ENCODE data around the gene XPO6.

DNA sequence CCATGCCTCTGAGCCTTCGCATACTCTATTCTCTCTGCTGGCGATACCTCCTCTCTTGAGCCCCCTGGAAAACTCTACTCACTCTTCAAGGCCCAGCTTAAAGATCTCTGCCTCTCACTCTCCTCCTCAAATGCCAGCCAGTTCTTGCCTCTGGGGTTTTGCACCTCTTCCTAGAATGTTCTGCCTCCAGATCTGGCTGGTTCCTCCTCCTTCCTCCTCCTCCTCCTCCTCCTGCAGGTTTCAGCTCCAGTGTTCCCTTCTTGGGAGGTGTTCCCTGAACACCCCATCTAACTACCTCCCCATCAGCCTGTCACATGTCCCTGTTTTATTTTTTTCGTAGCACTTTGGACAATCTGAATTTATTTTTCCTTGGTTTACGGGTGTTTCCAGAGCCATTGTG lies 45.5 kb upstream of the XPO6 start:
- TF ChIP-seq, protein P1, sequence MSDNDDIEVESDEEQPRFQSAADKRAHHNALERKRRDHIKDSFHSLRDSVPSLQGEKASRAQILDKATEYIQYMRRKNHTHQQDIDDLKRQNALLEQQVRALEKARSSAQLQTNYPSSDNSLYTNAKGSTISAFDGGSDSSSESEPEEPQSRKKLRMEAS (IDR thresholded peaks at IDR 0.05) = no peak
- TF ChIP-seq, protein P2, sequence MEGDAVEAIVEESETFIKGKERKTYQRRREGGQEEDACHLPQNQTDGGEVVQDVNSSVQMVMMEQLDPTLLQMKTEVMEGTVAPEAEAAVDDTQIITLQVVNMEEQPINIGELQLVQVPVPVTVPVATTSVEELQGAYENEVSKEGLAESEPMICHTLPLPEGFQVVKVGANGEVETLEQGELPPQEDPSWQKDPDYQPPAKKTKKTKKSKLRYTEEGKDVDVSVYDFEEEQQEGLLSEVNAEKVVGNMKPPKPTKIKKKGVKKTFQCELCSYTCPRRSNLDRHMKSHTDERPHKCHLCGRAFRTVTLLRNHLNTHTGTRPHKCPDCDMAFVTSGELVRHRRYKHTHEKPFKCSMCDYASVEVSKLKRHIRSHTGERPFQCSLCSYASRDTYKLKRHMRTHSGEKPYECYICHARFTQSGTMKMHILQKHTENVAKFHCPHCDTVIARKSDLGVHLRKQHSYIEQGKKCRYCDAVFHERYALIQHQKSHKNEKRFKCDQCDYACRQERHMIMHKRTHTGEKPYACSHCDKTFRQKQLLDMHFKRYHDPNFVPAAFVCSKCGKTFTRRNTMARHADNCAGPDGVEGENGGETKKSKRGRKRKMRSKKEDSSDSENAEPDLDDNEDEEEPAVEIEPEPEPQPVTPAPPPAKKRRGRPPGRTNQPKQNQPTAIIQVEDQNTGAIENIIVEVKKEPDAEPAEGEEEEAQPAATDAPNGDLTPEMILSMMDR (IDR thresholded peaks at IDR 0.05; ENCODE audit: low read depth, low read length, missing input control) = no peak
- TF ChIP-seq YY1 (IDR thresholded peaks at IDR 0.05) (no peak), GABPA (IDR thresholded peaks at IDR 0.05 in 1 of 2, conservative IDR thresholded peaks at IDR 0.05 in 1 of 2) (no peak), TAF1 (conservative IDR thresholded peaks at IDR 0.05) (no peak), RAD21 (IDR thresholded peaks at IDR 0.05) (no peak), NR2F2 (IDR thresholded peaks at IDR 0.05) (no peak), SP1 (IDR thresholded peaks at IDR 0.05) (no peak), HNF4G (IDR thresholded peaks at IDR 0.05) (no peak), FOXA1 (IDR thresholded peaks at IDR 0.05) (no peak)
- TF ChIP-seq, protein P3, sequence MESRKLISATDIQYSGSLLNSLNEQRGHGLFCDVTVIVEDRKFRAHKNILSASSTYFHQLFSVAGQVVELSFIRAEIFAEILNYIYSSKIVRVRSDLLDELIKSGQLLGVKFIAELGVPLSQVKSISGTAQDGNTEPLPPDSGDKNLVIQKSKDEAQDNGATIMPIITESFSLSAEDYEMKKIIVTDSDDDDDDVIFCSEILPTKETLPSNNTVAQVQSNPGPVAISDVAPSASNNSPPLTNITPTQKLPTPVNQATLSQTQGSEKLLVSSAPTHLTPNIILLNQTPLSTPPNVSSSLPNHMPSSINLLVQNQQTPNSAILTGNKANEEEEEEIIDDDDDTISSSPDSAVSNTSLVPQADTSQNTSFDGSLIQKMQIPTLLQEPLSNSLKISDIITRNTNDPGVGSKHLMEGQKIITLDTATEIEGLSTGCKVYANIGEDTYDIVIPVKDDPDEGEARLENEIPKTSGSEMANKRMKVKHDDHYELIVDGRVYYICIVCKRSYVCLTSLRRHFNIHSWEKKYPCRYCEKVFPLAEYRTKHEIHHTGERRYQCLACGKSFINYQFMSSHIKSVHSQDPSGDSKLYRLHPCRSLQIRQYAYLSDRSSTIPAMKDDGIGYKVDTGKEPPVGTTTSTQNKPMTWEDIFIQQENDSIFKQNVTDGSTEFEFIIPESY (IDR thresholded peaks at IDR 0.05) = no peak
